ENCODE measurements around the gene PSMC3.

PSMC3 gene

GRCh38 chr11:47393163-47394049 is 32.8 kb downstream of the PSMC3 start:
- no peak for DNase-seq

DNA sequence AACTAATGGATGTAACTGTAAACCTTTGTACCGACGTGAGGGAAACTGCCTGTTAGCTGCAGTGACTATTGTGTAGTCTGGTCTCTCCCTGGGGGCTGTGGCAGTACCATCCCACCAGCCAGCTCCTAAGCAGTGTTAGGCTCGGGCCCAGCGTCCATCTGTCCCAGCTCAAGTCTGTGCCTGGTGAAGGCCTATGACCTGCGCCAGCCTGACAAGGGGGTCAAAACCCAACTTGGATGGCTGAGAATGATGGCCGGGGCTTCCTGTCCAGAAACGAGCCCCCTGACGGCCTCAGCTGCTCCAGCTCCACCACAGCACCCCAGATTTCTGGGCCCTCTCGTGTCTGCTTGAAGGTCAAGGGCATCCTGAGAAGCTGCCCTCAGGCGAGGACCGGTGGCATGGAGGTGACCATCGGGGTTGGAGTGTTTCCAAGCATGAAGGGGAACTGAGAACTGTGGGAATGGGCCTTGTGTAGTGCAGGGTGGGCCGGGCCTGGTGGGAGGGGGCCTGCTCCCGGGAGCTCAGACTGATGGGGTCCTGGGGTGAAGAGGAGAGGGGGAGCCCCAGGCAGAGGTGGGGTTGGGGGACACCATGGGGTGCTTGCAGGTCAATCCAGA is 33.6 kb downstream of the PSMC3 start:
- DNase-seq: no peak

DNA sequence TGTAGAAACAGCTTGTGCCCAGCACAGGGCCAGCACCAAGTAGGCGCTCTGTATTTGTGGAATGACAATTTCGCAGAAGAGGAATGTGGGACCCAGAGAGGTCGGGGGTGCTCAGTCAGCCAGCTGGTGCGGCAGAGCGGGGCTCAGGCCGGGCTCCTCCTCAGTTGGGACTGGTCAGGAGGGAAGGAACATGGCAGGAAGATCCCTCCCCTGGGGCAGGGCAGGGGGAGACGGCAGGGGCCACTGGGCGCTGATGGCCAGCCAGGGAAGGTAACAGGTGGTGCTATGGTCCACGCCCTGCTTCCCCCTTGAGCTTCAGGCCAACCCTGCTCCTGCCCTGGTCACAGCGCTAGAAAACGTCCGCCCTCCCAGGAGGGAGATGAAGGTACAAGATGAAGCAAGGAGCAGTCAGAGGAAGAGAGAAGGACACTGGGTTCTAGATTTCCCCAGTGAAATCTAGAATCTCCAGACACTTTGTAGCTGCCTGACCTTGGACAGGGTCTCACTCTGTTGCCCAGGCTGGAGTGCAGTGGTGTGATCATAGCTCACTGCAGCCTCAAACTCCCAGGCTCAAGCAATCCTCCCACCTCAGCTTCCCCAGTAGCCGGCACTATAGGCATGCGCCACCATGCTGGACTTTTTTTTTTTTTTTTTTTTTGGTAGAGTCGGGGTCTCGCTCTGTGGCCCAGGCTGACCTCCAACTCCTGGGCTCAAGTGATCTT is 34.4 kb downstream of the PSMC3 start:
- DNase-seq: no peak

DNA sequence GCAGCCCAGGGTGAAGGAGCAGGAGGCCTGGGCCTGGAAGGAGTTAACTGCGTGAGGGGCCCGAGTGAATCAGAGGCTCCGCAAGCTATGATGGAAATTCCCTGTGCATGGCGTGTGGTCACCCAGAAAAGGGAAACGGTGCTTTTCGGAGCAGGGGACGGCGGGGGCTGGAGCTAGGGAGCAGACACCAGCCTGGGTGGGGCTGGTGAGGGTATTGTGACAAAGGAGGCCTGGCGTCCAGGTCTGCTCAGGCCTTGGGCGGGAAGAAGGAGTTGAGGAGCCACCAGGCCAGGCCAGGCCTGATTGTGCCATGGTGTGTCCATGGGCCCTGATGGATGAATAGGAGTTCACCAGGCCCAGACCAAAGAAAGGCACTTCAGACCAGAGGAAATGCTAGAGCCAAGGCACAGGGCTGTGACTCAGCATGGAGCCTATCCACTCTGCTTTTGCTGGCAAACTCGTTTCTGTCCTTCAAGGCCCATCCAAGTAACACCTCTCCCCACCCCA is 35.1 kb downstream of the PSMC3 start:
- no peak for DNase-seq

DNA sequence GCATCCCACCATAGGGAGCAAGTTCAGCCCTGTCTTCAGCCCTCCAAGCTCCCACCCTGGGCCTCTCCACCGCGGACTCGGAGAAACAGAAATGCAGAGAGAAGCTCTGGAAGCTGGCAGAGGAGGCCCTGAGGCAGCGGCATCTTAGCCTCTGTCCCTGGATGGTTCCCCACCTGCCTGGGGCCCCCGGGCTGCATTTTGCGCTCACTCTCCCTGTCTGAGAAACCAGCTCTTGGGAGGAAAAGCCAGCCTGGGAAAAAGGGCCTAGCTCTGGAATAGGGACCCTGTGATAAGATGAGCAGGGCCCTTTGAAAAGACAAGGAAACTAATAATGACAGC is 35.8 kb downstream of the PSMC3 start:
- DNase-seq: no peak

- no peak for DNase-seq
These were observed 36.4 kb downstream of the PSMC3 start for GRCh38 chr11:47389577-47390421.

DNA sequence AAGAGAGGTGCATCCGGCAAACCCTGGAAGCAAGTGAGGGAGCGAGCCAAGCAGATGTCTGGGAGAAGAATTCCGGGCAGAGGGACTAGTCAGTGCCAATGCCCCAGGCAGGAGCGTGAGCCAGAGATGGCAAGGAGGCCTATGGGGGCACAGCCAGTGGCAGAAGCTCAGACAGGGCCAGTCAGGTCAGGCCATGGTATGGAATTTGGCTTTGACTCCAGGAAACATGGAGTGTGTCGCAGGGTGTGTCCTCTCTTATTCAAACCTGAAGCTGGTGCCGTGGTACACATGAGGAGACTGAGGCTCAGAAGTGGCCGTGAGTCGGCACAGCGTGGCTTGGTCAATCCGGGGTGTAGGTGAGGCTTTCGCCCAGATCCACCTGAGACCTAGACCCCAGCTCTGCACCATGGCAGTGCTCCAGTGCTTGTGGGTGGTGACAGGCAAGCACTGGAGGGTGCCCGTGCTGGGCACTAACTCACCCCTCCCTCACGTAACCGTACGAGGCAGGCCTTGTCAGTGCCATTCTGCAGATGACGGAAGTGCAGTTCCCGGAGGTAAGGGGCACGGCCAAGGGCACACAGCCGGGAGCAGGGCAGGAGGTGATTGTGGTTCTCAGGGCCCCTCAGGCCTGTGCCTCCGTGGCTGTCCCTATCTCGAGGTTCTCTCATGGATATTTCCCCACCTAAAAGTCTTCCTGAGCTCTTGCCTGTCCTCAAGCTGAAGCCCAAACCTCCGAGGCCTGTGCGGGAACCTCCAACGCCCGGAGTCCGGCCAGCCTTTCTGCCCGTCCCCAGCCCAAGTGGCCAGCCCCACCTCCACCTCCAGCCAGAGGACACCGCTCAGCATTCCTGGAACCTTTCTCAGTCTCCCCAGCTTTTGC is 37.3 kb downstream of the PSMC3 start:
- no peak for DNase-seq

- no peak for DNase-seq
These were observed 38.1 kb downstream of the PSMC3 start for GRCh38 chr11:47387944-47388696.

DNA sequence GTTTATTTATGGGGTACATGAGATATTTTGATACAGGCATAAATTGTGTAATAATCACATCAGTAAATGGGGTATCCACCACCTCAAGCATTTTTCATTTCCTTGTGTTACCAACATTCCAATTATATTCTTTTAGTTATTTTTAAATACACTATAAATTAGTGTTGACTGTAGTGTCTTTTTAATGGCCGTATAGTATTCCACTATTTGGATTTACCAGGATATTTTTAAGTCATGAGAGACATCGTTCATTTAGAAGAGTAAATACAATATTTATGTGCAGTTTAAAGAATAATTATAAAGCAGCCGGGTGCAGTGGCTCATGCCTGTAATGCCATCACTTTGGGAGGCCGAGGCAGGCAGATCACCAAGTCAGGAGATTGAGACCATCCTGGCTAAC is 41.7 kb downstream of the PSMC3 start:
- no peak for DNase-seq

DNA sequence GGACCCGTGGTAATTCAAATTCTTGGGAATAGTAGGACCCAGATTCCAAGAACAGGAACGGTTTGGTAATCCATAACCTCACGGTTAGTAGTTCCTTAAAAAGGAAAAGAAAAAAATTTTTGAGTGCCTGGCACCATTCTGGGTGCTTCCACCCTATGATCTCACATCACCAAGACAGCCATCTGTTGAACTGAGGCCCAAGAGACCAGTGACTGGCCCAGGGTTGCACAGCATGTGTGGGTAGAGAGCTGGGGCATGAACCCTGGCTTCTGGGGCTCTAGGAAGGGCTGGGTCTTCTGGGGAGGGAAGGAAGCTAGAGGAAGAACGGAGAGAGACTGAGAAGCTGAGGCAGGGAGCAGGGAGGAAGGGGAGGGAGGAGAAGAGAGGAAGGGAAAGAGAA is 43.2 kb downstream of the PSMC3 start:
- no peak for DNase-seq

DNA sequence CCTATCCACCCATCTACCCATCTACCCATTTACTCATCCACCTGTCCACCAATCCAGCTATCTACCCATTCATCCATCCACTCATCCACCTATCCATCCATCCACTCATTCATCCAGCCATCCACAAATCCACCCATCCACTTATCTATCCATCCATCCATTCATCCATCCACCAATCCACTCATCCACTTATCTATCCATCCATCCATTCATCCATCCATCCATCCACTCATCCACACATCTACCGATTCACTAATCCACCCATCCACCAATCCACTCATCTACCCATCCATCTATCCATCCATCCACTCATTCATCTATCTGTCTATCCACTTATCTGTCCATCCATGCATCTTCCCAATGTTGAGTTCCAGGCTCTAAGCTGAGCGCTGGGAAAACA is 46.2 kb downstream of the PSMC3 start:
- no peak for DNase-seq

DNA sequence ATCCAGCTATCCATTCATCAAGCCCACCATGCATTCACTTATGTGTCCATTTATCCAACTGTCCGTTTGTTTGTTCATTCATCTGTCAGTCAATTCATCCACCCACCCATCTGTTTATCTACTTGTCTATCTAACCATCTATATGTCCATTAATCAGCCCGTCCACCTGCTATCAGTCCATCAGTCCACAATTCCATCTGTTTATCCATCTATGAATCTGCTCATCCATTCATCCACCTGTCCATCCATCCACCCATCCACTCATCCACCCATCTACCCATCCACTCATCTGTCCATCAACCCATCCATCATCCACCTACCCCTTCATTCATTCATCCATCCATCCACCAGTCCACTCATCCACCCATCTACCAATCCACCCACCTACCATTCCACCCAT is 46.9 kb downstream of the PSMC3 start:
- no peak for DNase-seq

GRCh38 chr11:47378836-47379170 is 47.4 kb downstream of the PSMC3 start:
- DNase-seq: no peak

DNA sequence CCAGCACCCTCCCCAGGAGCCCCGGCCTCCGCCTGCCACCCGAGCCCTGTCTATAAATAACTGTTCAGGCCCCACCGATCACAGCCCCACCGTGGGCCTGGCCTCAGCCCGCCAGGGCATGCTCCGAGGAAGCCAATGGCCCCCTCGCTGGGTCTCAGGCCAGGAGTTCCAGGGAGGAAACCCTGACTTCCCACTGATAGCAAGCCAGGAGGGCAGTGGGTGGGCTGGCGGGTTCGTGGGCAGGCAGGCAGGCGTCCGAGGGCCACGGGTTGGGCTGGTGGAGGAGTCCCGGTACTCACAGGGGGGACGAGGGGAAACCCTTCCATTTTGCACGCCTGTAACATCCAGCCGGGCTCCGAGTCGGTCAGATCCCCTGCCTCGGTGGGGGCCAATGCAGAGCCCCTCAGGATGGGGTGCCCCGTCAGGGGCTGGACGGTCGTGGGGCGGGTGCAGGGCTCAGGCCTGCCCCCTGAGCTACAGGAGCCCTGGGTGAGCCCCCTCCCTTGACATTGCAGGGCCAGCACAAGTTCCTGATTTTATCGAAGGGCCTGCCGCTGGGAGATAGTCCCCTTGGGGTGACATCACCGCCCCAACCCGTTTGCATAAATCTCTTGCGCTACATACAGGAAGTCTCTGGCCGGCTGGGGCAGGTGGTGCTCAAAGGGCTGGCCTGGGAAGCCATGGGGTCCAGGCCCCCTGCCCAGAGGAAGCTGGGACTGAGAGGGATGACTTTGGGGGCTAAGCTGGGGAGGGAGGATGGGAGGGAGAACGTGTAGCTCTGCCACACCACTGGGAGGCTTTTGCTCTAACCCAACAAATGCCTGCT is 48.0 kb downstream of the PSMC3 start, which contains the start of gene SPI1:
Gene SPI1, minus strand, starts transcription at position 538 of the 826 bp plus-strand sequence. Its CDS starts 194 bp downstream, at position 344.
- no peak for DNase-seq

GRCh38 chr11:47377571-47378009 is 48.6 kb downstream of the PSMC3 start:
- DNase-seq: no peak

DNA sequence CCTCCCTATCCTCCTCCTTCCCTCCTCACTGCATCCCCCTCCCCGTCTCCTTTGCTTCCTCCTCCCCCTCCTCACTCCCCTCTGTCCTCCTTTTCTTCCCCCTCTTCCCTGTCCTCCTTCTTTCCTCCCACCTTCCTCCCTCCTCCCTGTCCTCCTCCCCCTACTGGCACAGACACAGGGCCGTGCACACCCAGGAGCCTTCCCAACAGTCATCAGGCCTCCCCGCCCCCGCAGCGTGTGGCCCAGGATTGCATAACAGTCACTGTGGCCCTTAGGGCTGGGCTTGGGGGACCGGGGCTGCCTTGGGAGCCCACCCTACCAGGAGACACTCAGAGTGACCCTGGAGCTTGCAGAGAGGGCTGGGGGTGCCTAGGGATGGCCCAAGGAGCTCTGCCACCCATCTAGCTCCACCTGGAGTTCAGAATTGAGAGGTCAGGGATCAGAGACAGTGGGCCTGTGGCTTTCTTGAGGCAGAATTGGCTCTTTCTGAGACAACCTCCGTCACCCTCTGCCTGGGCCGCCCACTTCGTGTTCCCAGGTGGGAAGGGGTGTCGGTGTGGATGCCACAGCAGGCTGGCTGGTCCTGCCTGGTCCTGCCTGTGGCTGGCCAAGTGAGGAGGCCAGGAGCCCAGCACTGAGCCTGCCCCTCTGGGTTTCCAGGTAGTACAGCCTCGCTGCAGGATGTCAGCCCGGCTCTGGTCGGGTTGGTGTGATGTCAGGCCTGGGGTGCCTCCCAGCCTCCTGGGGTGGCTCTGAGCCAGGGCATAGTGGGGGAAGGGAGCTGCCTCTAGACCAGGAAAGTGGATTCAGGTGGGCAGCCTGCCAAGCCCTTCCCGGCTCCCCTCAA is 49.5 kb downstream of the PSMC3 start:
- DNase-seq: no peak

GRCh38 chr11:47376107-47376524 is 50.1 kb downstream of the PSMC3 start:
- DNase-seq: no peak

DNA sequence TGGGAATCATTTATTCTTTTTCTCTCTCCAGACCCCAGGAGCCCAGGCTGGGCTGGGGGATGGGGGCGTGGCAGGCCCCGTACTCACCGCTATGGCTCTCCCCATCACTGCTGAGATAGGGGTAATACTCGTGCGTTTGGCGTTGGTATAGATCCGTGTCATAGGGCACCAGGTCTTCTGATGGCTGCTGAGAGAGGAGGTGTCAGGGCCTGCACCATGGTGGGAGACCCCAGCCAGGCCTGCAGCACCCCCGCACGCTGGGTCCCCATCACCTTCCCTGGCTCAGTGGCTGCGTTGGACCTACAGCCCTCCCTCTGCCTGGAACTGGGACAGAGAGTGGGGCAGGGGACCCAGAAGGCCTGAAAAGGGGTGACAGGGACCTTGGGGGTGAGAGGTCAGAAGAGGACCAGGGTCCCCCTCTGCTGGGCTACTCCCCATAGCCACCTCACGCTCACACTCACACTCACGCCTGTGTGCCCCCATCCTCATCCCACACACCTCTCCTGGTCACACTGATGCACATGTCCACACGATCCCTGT is 50.6 kb downstream of the PSMC3 start:
- no peak for DNase-seq

GRCh38 chr11:47375020-47375419 is 51.2 kb downstream of the PSMC3 start:
- DNase-seq: no peak

All from NCI-H446 (cell line).